SK-N-SH (cell line): Measurements from ENCODE around the gene HNRNPAB. TPM values are rescaled to one million over a fixed set of nuclear protein-coding genes. Genes with fewer than 3 reads are reported as not detected.

ENCODE experiments used
- CTCF ChIA-PET: fragments of 300-600, 350-600 bp; formaldehyde crosslinking; extraction: SDS; loops from one replicate; lab custom pipeline; 2021; lab: Yijun Ruan, JAX
- POLR2A ChIA-PET: fragments of 350-600 bp; sonication (Branson Sonifier 250); formaldehyde crosslinking; extraction: SDS; loops from one replicate; lab custom pipeline; 2020; ENCODE audit warnings: antibody characterized with exemption, inconsistent platforms; lab: Yijun Ruan, JAX
- DNase-seq: peaks from one replicate; pipeline ENCODE4 v3.0.0; 2012
- H2AFZ ChIP-seq: fragments of 200-600 bp; sonication (generic); 2 replicates; pipeline ENCODE4 v1.8.1; 2016; ENCODE audit warnings: antibody characterized with exemption, mild to moderate bottlenecking, low read depth
- H3F3A ChIP-seq: fragments of 200-600 bp; sonication (generic); replicated peaks from 2 replicates; pipeline ENCODE3; 2016; ENCODE audit warnings: antibody characterized with exemption, mild to moderate bottlenecking; ENCODE audit not compliant: insufficient read depth
- H3K27ac ChIP-seq, 2 experiments: fragments of 200-500 bp in 1 of 2; fragments of 200-600 bp in 1 of 2; sonication (Bioruptor generic) in 1 of 2; sonication (generic), shearing (Covaris generic) in 1 of 2; 2 replicates each; pipeline versions ENCODE4 v1.5.1 to v1.6.1; 2014 to 2016; ENCODE audit warnings: low read depth in 2 of 2, inconsistent platforms in 1 of 2, low read length in 1 of 2, mild to moderate bottlenecking in 1 of 2, mixed read lengths in 1 of 2
- H3K27me3 ChIP-seq: fragments of 200-600 bp; sonication (generic), shearing (Covaris generic); 2 replicates; pipeline ENCODE4 v1.6.1; 2016; ENCODE audit warnings: mixed run types; ENCODE audit not compliant: insufficient read depth
- H3K36me3 ChIP-seq, 2 experiments: fragments of 200-500 bp in 1 of 2; fragments of 200-600 bp in 1 of 2; sonication (Bioruptor generic) in 1 of 2; sonication (generic) in 1 of 2; replicated peaks in 1 of 2; 2 replicates each; pipeline versions ENCODE3 to v1.5.1; 2014 to 2016; ENCODE audit warnings: low read length in 1 of 2, mild to moderate bottlenecking in 1 of 2; ENCODE audit not compliant: insufficient read depth in 2 of 2, control insufficient read depth in 1 of 2
- H3K4me1 ChIP-seq, 2 experiments: fragments of 200-500 bp in 1 of 2; fragments of 200-600 bp in 1 of 2; sonication (Bioruptor generic) in 1 of 2; sonication (generic), shearing (Covaris generic) in 1 of 2; 2 replicates each; pipeline versions ENCODE4 v1.5.1 to v1.6.1; 2014 to 2016; ENCODE audit warnings: low read depth in 1 of 2, low read length in 1 of 2, mixed run types in 1 of 2; ENCODE audit not compliant: insufficient read depth in 2 of 2, control insufficient read depth in 1 of 2
- H3K4me2 ChIP-seq: fragments of 200-600 bp; sonication (generic), shearing (Covaris generic); 2 replicates; pipeline ENCODE4 v1.6.1; 2017; ENCODE audit warnings: mixed run types
- H3K4me3 ChIP-seq, 2 experiments: fragments of 200-500 bp in 1 of 2; fragments of 200-600 bp in 1 of 2; sonication (Bioruptor generic) in 1 of 2; sonication (generic), shearing (Covaris generic) in 1 of 2; 2 replicates each; pipeline versions ENCODE4 v1.5.1 to v1.8.1; 2014 to 2016; ENCODE audit warnings: low read depth in 2 of 2, inconsistent platforms in 1 of 2, low read length in 1 of 2, mild to moderate bottlenecking in 1 of 2, mixed read lengths in 1 of 2, moderate library complexity in 1 of 2
- H3K79me2 ChIP-seq: fragments of 200-600 bp; sonication (generic); 2 replicates; pipeline ENCODE4 v1.8.1; 2017; ENCODE audit warnings: mild to moderate bottlenecking; ENCODE audit not compliant: insufficient read depth
- H3K9ac ChIP-seq: fragments of 200-600 bp; sonication (generic); 2 replicates; pipeline ENCODE4 v1.6.1; 2017; ENCODE audit warnings: mixed run types
- H3K9me2 ChIP-seq: fragments of 200-600 bp; sonication (generic); 2 replicates; pipeline ENCODE4 v1.6.1; 2017; ENCODE audit warnings: mixed run types
- H3K9me3 ChIP-seq: fragments of 200-600 bp; sonication (generic); 2 replicates; pipeline ENCODE4 v1.6.1; 2017; ENCODE audit warnings: mixed run types, mild to moderate bottlenecking, moderate library complexity
- H4K20me1 ChIP-seq: fragments of 200-600 bp; sonication (generic); 2 replicates; pipeline ENCODE4 v1.6.1; 2017; ENCODE audit warnings: mild to moderate bottlenecking, mixed run types; ENCODE audit not compliant: insufficient read depth
- CTCF ChIP-seq: fragments of 200-600 bp; sonication (generic); IDR thresholded peaks from 2 replicates; pipeline ENCODE4 v1.6.1; 2017; ENCODE audit warnings: antibody characterized with exemption, mild to moderate bottlenecking, moderate library complexity
- GATA2 ChIP-seq: sonication (generic); formaldehyde crosslinking; IDR thresholded peaks from 2 replicates; pipeline ENCODE4 v1.5.0; 2020; ENCODE audit warnings: mild to moderate bottlenecking, missing genetic modification reagents
- POLR2AphosphoS5 ChIP-seq: IDR thresholded peaks from 2 replicates; pipeline ENCODE4 v1.6.1; 2012; ENCODE audit warnings: low read depth, low read length
- REST ChIP-seq: IDR thresholded peaks from 2 replicates; pipeline ENCODE4 v1.6.1; 2012; ENCODE audit warnings: mild to moderate bottlenecking, low read depth, low read length, moderate library complexity
- RFX5 ChIP-seq: IDR thresholded peaks from 2 replicates; pipeline ENCODE4 v1.6.1; 2012; ENCODE audit warnings: mild to moderate bottlenecking, improper control_type of control experiment, low read length
- SIN3A ChIP-seq: IDR thresholded peaks from 2 replicates; pipeline ENCODE4 v1.6.1; 2012; ENCODE audit warnings: low read depth, mild to moderate bottlenecking, low read length, moderate library complexity, borderline replicate concordance
- SMC3 ChIP-seq: IDR thresholded peaks from 2 replicates; pipeline ENCODE4 v1.6.1; 2012; ENCODE audit warnings: low read depth, low read length, improper control_type of control experiment
- WGBS: methylation state at CpG from one replicate; pipeline ENCODE4 v1.1.6; 2017; ENCODE audit warnings: low lambda C conversion rate; 5-methylcytosine and 5-hydroxymethylcytosine counted together
- polyA plus RNA-seq, 3 experiments: library from polyadenylated mRNA; depleted of rRNA; stranded (reverse); fragments of >200 nt; gene quantifications; 2 replicates each; pipeline ENCODE4 v1.2.3, GENCODE V29; 2012

The HNRNPAB gene
- polyA plus RNA-seq, 1 of the 3 experiments (the other 2 are of a cell fraction): 164 TPM

- Histone ChIP-seq H3K9me3 (no peaks in the 10 kb centered on the region), H3K36me3 (no peaks in the 10 kb centered on the region), H3K4me3 (no peak overlapping the region), H3K27me3 (no peaks in the 10 kb centered on the region), H4K20me1 (no peaks in the 10 kb centered on the region), H3K79me2 (peaks cover 14% of the 10 kb centered on the region; the same call in 1 of the 2 replicates), H3K9ac (no peak overlapping the region), H3K27ac (no peak overlapping the region), H2AFZ (no peak overlapping the region), H3F3A (peaks cover 3% of the 10 kb centered on the region), H3K4me1 (no peaks in the 10 kb centered on the region; a peak in 1 of 4 replicates), H3K4me2 (no peak overlapping the region), H3K9me2 (no peaks in the 10 kb centered on the region)
- 87% methylated on average over 12 of the region's 12 CpGs for WGBS
- ChIA-PET POLR2A (no interaction called here), CTCF (interaction anchor here (0.7 to 3.3 kb wide), 5 partner anchors 35 to 390 kb away, joined by 3 to 24 read pairs (median 4); partner anchors contain the start of gene COL23A1)
- no peak for DNase-seq
- TF ChIP-seq SMC3 (no peak), CTCF (no peak), POLR2AphosphoS5 (no peak), SIN3A (no peak), GATA2 (CRISPR knock-in tag) (no peak), RFX5 (no peak)
- TF ChIP-seq, all 33 proteins: peak for 0
Observed at GRCh38 chr5:178199581-178200434, 4.5 kb upstream of the HNRNPAB start.

- H3K4me2 ChIP-seq: no peak overlapping the region
- no peak overlapping the region for H3K4me3 ChIP-seq
- H3K9me3 ChIP-seq: no peaks in the 10 kb centered on the region
- H3K36me3 ChIP-seq: peaks cover 8% of the 10 kb centered on the region in 2 experiments
- no peak overlapping the region for H2AFZ ChIP-seq
- H3K4me1 ChIP-seq: peaks cover 4 to 6% of the 10 kb centered on the region in 2 experiments
- H3K27ac ChIP-seq: no peak overlapping the region
- no peak overlapping the region for H3K9ac ChIP-seq
- TF ChIP-seq REST (0 out of 2 replicates have a peak, but pooled peaks have one; percentile 34), CTCF (no peak)
- 87% methylated on average over 14 of the region's 14 CpGs for whole genome bisulfite sequencing
- H3K79me2 ChIP-seq: peaks cover 30% of the 10 kb centered on the region
- POLR2A ChIA-PET: no interaction called here
- H3K9me2 ChIP-seq: no peaks in the 10 kb centered on the region
- DNase-seq: no peak
- CTCF ChIA-PET: interaction anchor here (1.0 to 3.3 kb wide), 4 partner anchors 10 to 125 kb away, joined by 3 to 24 read pairs (median 4); no protein-coding TSS in a partner anchor
- H4K20me1 ChIP-seq: peaks cover 12% of the 10 kb centered on the region
- H3K27me3 ChIP-seq: no peaks in the 10 kb centered on the region
- peaks cover 3% of the 10 kb centered on the region for H3F3A ChIP-seq
Observed at GRCh38 chr5:178201221-178201926, 3.0 kb upstream of the HNRNPAB start.
